ENCODE results near the gene ILK. TPM values are rescaled to one million over a fixed set of nuclear protein-coding genes. Genes with fewer than 3 reads are reported as not detected.

ILK gene
- total RNA-seq, 4 donors from 2014 or later = 159 to 211 (median 169) TPM

DNA sequence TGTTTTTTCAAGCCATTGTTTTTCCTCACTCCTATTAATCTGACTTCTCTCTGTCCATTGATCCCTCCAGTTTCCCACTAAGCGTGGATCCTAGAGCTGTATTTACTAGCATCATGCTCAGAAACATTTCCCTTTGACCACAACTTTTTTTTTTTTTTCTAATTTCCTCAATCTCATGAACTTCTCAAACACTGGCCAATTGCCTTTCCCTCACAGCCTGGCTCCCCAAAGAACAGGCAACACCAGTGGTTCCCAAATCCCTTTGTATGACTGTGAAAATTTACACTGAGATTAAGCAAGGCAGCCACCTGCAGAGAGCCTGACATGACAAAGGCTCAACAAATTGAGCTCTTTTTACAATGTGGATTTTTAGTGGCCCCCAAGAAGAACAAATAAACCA is 17.1 kb downstream of the ILK start:
- intact Hi-C loops (cut with DNase I; ENCODE audit: low total_unique reads) (no loop called here), in situ Hi-C loops (cut with MboI; ENCODE audit: low pct_ligation_motif_present in 1 of 4, low pct_unique_long_range_greater_than_20kb in 1 of 4, low sequenced_read_pairs in 3 of 4) (no loop called here)
- no peaks in the 10 kb centered on the region for H3K9me3 ChIP-seq
- no peaks in the 10 kb centered on the region for H3K27me3 ChIP-seq
- peaks cover 4 to 24% (median 17%) of the 10 kb centered on the region in 4 donors for H3K4me1 ChIP-seq
- H3K4me3 ChIP-seq = no peak overlapping the region
- TF ChIP-seq, protein P1, sequence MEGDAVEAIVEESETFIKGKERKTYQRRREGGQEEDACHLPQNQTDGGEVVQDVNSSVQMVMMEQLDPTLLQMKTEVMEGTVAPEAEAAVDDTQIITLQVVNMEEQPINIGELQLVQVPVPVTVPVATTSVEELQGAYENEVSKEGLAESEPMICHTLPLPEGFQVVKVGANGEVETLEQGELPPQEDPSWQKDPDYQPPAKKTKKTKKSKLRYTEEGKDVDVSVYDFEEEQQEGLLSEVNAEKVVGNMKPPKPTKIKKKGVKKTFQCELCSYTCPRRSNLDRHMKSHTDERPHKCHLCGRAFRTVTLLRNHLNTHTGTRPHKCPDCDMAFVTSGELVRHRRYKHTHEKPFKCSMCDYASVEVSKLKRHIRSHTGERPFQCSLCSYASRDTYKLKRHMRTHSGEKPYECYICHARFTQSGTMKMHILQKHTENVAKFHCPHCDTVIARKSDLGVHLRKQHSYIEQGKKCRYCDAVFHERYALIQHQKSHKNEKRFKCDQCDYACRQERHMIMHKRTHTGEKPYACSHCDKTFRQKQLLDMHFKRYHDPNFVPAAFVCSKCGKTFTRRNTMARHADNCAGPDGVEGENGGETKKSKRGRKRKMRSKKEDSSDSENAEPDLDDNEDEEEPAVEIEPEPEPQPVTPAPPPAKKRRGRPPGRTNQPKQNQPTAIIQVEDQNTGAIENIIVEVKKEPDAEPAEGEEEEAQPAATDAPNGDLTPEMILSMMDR (IDR thresholded peaks at IDR 0.05) = no peak
- TF ChIP-seq POLR2A (IDR thresholded peaks at IDR 0.05) = no peak
- no peak for TF ChIP-seq EP300 (IDR thresholded peaks at IDR 0.05; ENCODE audit: low read depth)
- TF ChIP-seq POLR2AphosphoS5 (IDR thresholded peaks at IDR 0.05) = no peak
- no peaks in the 10 kb centered on the region for H3K36me3 ChIP-seq
- no peak overlapping the region for H3K27ac ChIP-seq
- WGBS, 2 donors (ENCODE audit: low coverage in 1 of 2) = 82 to 83% methylated on average over 1 of the region's 1 CpG
- DNase-seq = no peak

- intact Hi-C loops (cut with DNase I; ENCODE audit: low total_unique reads) = no loop called here
- no peak for DNase-seq
Observed at GRCh38 chr11:6621711-6622211, 18.2 kb downstream of the ILK start.

DNA sequence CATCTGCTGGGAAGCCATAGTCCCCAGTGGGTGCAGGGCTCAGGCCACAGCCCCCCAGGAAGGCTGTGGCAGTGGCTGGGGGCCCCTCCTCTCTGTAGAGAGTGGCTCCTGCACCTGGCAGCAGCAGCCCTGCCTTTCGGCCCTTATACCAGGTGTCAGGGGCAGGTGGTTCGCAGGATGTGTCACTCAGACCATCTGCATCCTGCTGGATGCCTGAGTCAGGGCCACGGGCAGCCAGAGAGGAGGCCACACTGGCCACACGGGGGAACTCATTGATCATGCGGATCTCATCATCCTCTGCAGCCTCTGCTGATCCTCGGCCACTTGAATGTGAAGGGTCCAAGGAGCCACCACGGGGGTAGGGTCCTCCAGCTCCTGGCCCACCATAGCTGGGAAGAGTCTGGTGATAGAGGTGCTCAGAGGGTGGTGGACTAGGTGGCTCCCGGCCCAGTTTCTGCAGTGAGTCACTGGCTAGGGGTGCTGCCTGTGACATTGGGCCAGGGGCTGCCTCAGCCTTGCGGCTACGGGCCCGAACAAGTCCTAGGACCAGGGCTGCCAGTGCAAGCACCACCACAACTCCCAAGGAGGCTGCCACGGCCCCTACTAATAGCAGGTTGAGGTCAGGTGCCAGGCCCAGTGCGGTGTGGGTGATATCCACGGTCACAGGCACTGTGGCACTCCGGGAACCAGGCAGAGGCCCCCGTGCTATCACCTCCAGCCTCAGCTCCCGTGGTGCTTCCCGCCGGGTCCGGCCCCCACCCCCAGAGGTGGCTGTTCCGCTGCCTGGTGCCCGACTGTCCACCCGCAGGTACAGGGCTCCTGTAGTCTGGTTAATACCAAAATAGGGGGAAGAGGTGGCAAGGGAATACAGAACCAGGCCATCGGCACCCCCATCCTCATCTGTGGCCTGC is 18.9 kb downstream of the ILK start:
- no peaks in the 10 kb centered on the region for H3K9me3 ChIP-seq
- intact Hi-C loops (cut with DNase I; ENCODE audit: low total_unique reads) = no loop called here
- no peaks in the 10 kb centered on the region for H3K27me3 ChIP-seq
- no peak overlapping the region for H3K27ac ChIP-seq
- TF ChIP-seq, protein P1 (IDR thresholded peaks at IDR 0.05) = no peak
- no peak for TF ChIP-seq EP300 (IDR thresholded peaks at IDR 0.05; ENCODE audit: low read depth)
- no peak for TF ChIP-seq POLR2AphosphoS5 (IDR thresholded peaks at IDR 0.05)
- TF ChIP-seq POLR2A (IDR thresholded peaks at IDR 0.05) = no peak
- WGBS, 2 donors (ENCODE audit: low coverage in 1 of 2) = 87% methylated on average over 24 of the region's 24 CpGs; no CpG with 5 or more reads in 1 of the 2 donors
- peaks cover 4 to 18% (median 14%) of the 10 kb centered on the region in 4 donors for H3K4me1 ChIP-seq
- no peak for DNase-seq
- in situ Hi-C loops (cut with MboI; ENCODE audit: low pct_ligation_motif_present in 1 of 4, low pct_unique_long_range_greater_than_20kb in 1 of 4, low sequenced_read_pairs in 3 of 4) = no loop called here
- H3K36me3 ChIP-seq = no peaks in the 10 kb centered on the region
- H3K4me3 ChIP-seq = no peak overlapping the region

More at GRCh38 chr11:6621711-6622211, 18.2 kb downstream of the ILK start:
- peaks cover 4 to 24% (median 17%) of the 10 kb centered on the region in 4 donors for H3K4me1 ChIP-seq
- WGBS, 2 donors (ENCODE audit: low coverage in 1 of 2) = 87% methylated on average over 16 of the region's 16 CpGs; no CpG with 5 or more reads in 1 of the 2 donors
- no peak overlapping the region for H3K27ac ChIP-seq
- TF ChIP-seq, protein P1 (IDR thresholded peaks at IDR 0.05) = no peak
- TF ChIP-seq POLR2AphosphoS5 (IDR thresholded peaks at IDR 0.05) (no peak), EP300 (IDR thresholded peaks at IDR 0.05; ENCODE audit: low read depth) (no peak), POLR2A (IDR thresholded peaks at IDR 0.05) (no peak)
- no peaks in the 10 kb centered on the region for H3K36me3 ChIP-seq
- H3K9me3 ChIP-seq = no peaks in the 10 kb centered on the region
- H3K27me3 ChIP-seq = no peaks in the 10 kb centered on the region
- no peak overlapping the region for H3K4me3 ChIP-seq
- in situ Hi-C loops (cut with MboI; ENCODE audit: low pct_ligation_motif_present in 1 of 4, low pct_unique_long_range_greater_than_20kb in 1 of 4, low sequenced_read_pairs in 3 of 4) = no loop called here
